Measurements from ENCODE around the gene CPED1.
"Not testable (repeated sequence)": the region's sequence is repeated elsewhere in the genome, so short reads cannot be mapped to it uniquely, and the experiment has no call there.

The CPED1 gene

DNA sequence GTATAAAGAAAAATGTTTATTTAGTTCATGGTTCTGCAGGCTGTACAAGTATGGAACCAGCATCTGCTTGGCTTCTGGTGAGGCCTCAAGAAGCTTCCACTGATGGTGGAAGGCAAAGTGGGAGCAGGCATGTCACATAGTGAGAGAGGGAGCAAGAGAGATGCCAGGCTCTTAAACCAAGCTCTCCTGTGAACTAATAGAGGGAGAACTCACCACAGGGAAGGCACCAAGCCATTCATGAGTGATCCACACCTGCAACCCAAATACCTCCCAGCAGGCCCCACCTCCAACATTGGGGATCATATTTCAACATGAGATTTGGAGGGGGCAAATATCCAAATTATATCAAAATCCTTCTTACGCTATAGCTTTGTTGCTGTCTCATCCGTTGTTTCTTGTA lies 113.1 kb downstream of the CPED1 start:
- DNase-seq: no peak

GRCh38 chr7:121102619-121103018 lies 114.1 kb downstream of the CPED1 start:
- DNase-seq: no peak

DNA sequence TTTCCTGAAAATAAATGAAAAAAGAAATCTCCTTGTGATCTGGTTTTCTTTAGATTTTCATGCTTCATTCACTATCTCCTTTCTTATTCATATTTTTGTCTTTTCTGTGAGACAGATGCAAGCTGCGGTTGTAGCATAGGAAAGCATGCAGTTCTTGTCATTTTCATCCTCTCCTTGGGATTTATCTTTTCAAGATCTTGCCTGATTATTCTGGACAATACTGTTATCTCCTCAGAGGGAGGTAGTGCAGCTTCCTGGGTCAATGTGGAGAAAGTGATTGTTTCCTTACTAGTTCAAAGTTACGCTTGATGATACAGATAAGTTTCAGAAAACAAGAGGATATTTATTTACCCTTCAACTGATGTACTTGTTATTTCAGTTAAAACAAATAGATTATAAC lies 114.6 kb downstream of the CPED1 start:
- no peak for DNase-seq

- DNase-seq: no peak
Observed at GRCh38 chr7:121103579-121103978, 115.1 kb downstream of the CPED1 start.

DNA sequence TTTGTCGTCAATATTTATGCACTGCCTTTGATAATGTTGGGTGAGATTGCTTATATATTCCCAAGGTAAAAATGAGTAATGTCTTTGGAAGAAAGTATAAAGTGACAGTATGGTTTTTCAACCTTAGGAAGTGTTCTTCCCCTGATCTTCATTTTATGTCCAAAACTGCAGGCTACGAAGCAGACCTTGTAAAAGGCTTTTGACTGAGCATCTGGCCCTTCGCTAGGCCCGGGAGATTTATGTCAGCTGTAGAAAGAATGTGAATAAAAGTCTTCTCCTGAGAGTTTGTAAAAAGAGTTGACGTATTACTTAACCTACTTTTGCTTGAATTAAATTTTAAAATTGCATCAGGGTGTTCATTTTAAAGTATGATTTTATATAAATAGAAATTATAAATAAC lies 116.8 kb downstream of the CPED1 start:
- no peak for DNase-seq

DNA sequence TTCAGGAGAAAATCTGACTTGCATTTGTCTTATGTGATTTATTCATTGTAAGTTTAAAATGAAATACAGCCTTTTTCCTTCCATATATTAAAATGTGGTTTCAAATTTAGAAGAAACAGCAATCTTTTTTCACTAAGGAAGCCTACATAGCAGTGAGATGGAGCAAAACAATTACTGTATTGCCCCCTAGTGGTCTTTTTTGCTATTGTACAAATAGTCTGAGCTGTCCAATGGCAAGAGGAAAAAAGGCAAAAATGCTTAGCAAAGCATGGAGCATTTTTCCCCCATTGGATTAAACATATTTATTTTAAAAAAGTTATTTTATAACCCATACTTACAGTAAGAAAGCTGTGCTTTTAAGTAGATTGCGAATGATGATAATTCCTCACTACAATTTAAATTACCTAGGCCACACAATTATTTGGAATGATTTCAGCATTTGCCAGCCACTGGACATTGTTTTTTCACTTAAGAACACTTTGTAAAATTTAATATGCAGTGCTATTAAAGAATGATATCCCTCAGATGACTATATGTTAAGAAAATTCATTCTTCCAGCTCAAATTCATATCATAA lies 119.5 kb downstream of the CPED1 start:
- no peak for DNase-seq

- no peak for DNase-seq
Observed at GRCh38 chr7:121109145-121109544, 120.6 kb downstream of the CPED1 start.

- DNase-seq: no peak
Observed at GRCh38 chr7:121113288-121113687, 124.8 kb downstream of the CPED1 start.

DNA sequence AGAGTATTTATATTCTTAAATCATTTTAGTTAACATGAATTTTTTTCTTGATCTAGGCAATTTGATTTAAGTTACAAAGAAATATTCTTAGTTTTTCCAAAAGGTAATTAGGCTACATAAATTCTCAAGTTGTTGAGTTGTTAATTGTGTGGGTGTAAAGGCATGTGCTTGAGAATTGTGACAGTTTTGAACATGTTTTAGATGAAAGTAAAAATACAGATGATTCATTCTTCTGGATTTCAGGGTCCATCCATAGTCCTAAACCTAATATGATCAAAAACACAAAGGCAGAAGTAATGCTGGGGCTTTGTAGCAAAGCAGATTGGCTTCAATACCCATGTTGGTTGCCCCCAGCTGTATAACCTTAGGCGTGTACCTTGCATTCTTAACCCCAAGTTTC lies 127.9 kb downstream of the CPED1 start:
- DNase-seq: no peak

DNA sequence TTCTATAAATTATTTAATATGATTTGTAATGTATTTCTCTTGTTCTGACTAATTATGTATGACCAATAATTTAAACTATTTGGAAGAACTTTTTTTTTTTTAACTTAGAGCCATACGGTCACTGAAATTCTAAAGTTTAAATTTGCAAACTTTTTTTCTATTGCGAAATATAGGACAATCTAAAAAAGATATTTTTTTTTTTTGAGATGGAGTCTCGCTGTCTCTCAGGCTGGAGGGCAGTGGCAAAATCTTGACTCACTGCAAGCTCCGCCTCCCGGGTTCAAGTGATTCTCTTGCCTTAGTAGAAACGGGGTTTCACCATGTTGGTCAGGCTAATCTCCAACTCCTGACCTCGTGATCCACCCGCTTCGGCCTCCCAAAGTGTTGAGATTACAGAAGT lies 130.5 kb downstream of the CPED1 start:
- DNase-seq: no peak

- DNase-seq: no peak
Observed at GRCh38 chr7:121123032-121123431, 134.5 kb downstream of the CPED1 start.

DNA sequence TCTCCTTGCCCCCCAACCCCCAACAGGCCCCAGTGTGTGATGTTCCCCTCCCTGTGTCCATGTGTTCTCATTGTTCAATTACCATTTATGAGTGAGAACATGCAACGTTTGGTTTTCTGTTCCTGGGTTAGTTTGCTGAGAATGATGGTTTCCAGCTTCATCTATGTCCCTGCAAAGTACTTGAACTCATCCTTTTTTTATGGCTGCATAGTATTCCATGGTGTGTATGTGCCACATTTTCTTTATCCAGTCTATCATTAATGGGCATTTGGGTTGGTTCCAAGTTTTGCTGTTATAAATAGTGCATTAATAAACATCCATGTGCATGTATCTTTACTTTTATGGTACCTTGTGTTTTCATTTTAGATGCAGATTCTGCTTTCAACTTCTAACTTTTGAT lies 136.9 kb downstream of the CPED1 start:
- not testable (repeated sequence) for DNase-seq

GRCh38 chr7:121126201-121126600 lies 137.7 kb downstream of the CPED1 start:
- no peak for DNase-seq

DNA sequence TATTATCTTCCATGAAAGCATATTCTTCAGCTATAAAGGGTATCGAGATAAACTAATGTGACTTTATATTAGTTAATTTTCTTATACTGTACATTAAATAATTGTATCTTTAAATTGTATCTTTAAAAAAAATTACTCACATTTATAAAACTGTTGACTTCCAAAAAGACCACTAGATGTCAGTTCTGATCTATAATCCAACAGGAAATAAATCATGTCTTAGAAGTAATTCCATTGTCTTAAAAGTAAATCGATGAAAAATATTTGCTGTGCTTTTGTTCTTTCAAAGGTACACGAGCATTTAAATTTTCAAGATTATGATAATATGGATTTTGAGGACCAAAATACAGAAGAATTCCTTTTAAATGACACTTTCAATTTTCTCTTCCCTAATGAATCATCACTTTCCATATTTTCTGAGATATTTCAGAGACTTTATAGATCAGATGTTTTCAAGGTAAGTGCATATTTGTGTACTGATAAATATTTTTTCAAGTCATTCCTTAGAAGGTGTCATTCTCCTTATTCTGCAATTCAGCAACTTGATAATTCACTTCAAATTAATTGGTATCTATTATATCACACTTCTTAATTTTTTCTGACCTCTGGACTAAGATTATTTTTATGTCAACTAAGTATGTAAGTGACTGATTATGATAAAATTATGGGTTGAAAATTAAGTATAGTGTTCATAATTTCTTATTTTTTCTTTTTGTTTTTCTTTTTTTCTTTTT lies 138.5 kb downstream of the CPED1 start:
- no peak for DNase-seq

GRCh38 chr7:121132940-121133339 lies 144.4 kb downstream of the CPED1 start:
- no peak for DNase-seq

GRCh38 chr7:121133444-121133843 lies 144.9 kb downstream of the CPED1 start:
- DNase-seq: no peak

- DNase-seq: no peak
Observed at GRCh38 chr7:121137580-121137979, 149.1 kb downstream of the CPED1 start.

DNA sequence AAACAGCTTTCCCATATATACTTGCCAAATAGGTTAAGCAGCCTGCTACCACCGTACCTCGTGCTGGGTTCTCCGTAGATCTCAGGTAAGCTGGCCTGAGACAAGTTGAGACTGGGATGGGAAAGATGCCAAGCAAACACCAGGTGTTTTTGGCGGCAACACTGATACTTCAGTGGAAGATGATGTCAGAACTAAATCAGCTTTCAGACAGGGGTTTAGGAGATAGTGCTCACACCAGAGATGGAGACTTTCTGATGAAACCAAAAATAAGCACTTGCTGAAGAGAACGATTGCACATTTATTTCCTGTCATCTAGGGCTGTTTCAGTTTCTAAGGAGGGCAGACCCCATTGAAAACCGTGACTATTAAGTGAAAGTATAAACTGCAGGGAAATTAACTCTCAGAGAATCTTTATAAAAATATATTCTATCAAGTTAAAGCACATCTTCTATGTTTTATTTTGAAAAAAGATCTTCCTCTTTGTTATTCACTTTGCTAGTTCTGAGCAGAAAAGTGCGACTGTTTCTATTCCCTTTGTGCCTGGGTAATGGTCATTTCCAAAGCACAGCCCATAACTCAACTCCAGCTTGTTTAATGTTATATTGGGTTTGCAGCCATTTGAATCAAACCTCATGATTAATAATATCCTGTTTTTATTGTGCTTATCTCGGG lies 149.9 kb downstream of the CPED1 start:
- no peak for DNase-seq

- DNase-seq: no peak
Observed at GRCh38 chr7:121139427-121139826, 150.9 kb downstream of the CPED1 start.

DNA sequence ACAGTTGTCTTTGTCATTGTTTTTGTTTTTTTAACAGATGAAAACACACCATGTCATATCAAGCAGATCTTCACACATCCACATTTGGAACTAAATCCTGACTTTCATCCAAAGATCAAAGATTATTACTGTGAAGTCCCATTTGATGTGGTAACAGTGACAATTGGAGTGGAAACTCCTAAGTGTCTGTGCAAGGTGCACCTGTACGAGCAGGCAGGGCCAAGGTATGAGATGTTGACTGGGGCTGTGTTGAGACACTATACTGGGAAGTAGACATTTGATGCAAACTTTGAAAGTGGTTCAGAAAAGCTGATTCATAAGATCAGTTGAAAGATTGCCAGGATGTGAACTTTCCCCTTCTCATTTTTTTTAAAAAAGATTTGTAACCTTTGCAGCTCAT lies 152.3 kb downstream of the CPED1 start:
- no peak for DNase-seq

DNA sequence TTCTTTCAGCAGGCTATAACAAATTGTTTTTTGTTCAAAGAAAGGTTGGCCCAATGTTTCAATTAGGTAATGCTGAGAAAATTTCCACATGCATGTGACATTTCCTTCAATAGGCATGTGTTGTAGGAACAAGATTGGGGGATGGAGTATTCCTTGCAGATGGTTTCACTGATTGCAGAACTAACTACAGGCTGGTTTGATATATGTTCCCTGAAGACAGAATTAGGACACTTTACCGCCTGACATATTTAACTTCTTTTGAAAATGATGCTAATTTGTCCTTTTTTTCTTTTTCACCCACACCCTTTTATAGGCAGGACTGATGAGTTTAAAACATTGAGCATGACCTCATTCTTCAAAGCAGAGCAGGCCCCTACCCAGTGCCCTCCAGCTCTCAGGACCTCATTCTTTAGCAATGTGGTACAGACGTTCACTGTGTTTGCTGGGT lies 163.3 kb downstream of the CPED1 start:
- no peak for DNase-seq

- no peak for DNase-seq
Observed at GRCh38 chr7:121153411-121153810, 164.9 kb downstream of the CPED1 start.

GRCh38 chr7:121153995-121154394 lies 165.5 kb downstream of the CPED1 start:
- no peak for DNase-seq

DNA sequence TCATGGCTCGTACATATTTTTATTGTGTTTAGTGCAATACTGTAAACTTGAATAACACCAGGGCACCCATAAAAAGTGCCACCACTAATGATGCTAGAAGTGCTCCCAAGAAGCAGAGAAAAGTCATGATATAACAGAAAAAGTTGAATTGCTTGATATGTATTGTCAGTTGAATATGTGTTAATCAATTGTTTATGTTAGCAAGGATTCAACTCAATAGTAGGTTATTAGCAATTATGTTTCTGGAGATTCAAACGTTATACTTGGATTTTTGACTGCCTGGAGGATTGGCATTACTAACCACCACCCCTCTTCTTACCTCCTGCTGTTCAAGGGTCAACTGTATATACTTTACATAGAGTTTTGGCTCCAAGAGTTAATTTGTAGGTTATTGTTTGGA lies 168.3 kb downstream of the CPED1 start:
- no peak for DNase-seq

All from activated naive CD4-positive, alpha-beta T cell treated with anti-CD3 and anti-CD28 coated beads, Interleukin-2, amount 50 U/mL, for 16 hours (primary cell).